Umbilical cord (tissue), 2 donors: ENCODE data around the gene MCMBP. TPM values are rescaled to one million over a fixed set of nuclear protein-coding genes. Genes with fewer than 3 reads are reported as not detected.
"Not testable (repeated sequence)": the region's sequence is repeated elsewhere in the genome, so short reads cannot be mapped to it uniquely, and the experiment has no call there.

Experiments used
- DNase-seq: peaks from one replicate; pipeline ENCODE4 v3.0.0-alpha.2; 2015; ENCODE audit warnings: low spot score
- total RNA-seq: library from RNA; depleted of rRNA; stranded (reverse); fragments of >200 nt; gene quantifications from one replicate; pipeline ENCODE4 v1.2.3, GENCODE V29; 2014; ENCODE audit warnings: low replicate concordance; ENCODE audit not compliant: insufficient read depth

The MCMBP gene
- total RNA-seq: 59.0 TPM

- no peak for DNase-seq
Measured at GRCh38 chr10:119872610-119872859, at the start of gene MCMBP. TSS of gene MCMBP (minus strand) at chr10:119872843. CDS start at chr10:119872584, 259 bp downstream.

- no peak for DNase-seq
Measured at GRCh38 chr10:119919826-119920225, 47.2 kb upstream of the MCMBP start.

- no peak for DNase-seq
Measured at GRCh38 chr10:119919271-119919670, 46.6 kb upstream of the MCMBP start.

GRCh38 chr10:119917777-119918176, 45.1 kb upstream of the MCMBP start:
- no peak for DNase-seq

- no peak for DNase-seq
Measured at GRCh38 chr10:119910689-119911088, 38.0 kb upstream of the MCMBP start.

GRCh38 chr10:119908166-119908565, 35.5 kb upstream of the MCMBP start:
- DNase-seq: no peak

GRCh38 chr10:119907695-119908094, 35.1 kb upstream of the MCMBP start:
- not testable (repeated sequence) for DNase-seq

GRCh38 chr10:119903946-119904666, 31.5 kb upstream of the MCMBP start:
- no peak for DNase-seq

- DNase-seq: no peak
Measured at GRCh38 chr10:119898577-119898976, 25.9 kb upstream of the MCMBP start.

GRCh38 chr10:119896937-119897770, 24.5 kb upstream of the MCMBP start:
- peak; percentile 77 for DNase-seq

- DNase-seq: peak; percentile 69
Measured at GRCh38 chr10:119896061-119896655, 23.5 kb upstream of the MCMBP start.

GRCh38 chr10:119893845-119894427, 21.3 kb upstream of the MCMBP start:
- no peak for DNase-seq

- DNase-seq: no peak
Measured at GRCh38 chr10:119893074-119893473, 20.4 kb upstream of the MCMBP start.

GRCh38 chr10:119892188-119893065, 19.8 kb upstream of the MCMBP start, which contains the start of gene SEC23IP:
TSS of gene SEC23IP (plus strand) at chr10:119892730. CDS start at chr10:119892783, 53 bp downstream.
- DNase-seq: peak; percentile 98

- DNase-seq: not testable (repeated sequence)
Measured at GRCh38 chr10:119891849-119892187, 19.2 kb upstream of the MCMBP start.

GRCh38 chr10:119890307-119890706, 17.7 kb upstream of the MCMBP start:
- DNase-seq: not testable (repeated sequence)

GRCh38 chr10:119889201-119889600, 16.6 kb upstream of the MCMBP start:
- not testable (repeated sequence) for DNase-seq

GRCh38 chr10:119888715-119889114, 16.1 kb upstream of the MCMBP start:
- DNase-seq: not testable (repeated sequence)

- DNase-seq: not testable (repeated sequence)
Measured at GRCh38 chr10:119886070-119886469, 13.4 kb upstream of the MCMBP start.

- not testable (repeated sequence) for DNase-seq
Measured at GRCh38 chr10:119883901-119884611, 11.4 kb upstream of the MCMBP start.
